ENCODE results near the gene INO80C. TPM values are rescaled to one million over a fixed set of nuclear protein-coding genes. Genes with fewer than 3 reads are reported as not detected.

INO80C gene, protein sequence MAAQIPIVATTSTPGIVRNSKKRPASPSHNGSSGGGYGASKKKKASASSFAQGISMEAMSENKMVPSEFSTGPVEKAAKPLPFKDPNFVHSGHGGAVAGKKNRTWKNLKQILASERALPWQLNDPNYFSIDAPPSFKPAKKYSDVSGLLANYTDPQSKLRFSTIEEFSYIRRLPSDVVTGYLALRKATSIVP
- 2.0 and 2.4 TPM in 2 replicates for total RNA-seq

GRCh38 chr18:35497370-35498197, at the start of gene INO80C:
INO80C (minus strand) TSS chr18:35497960; CDS start chr18:35497874, 86 bp downstream.

Other genes starting within 250 kb of the INO80C start
- 8.3 and 8.8 TPM in 2 replicates for gene ZSCAN30, start 207.7 kb downstream of the INO80C start, total RNA-seq
- 11.7 and 16.0 TPM in 2 replicates for gene ZNF24, start 153.5 kb downstream of the INO80C start, total RNA-seq
- 0.32 and 0.54 TPM in 2 replicates for gene ZNF396, start 120.6 kb downstream of the INO80C start, total RNA-seq
- 74.7 and 95.4 TPM in 2 replicates for gene GALNT1, start 83.8 kb upstream of the INO80C start, total RNA-seq

All from cardiac atrium fibroblast (primary cell).